WERI-Rb-1 (cell line): ENCODE data around the gene SAC3D1.

Source experiments
- DNase-seq: peaks from one replicate; pipeline ENCODE4 v3.0.0-alpha.2; 2020
- H3K27ac ChIP-seq: fragments of 250-450 bp; sonication (Bioruptor Pico); 2 replicates; pipeline ENCODE4 v1.5.1; 2020; ENCODE audit warnings: mild to moderate bottlenecking, moderate library complexity
- H3K27me3 ChIP-seq: fragments of 250-450 bp; sonication (Bioruptor Pico); 2 replicates; pipeline ENCODE4 v1.5.1; 2021; ENCODE audit warnings: mild to moderate bottlenecking, low read depth, moderate library complexity; ENCODE audit not compliant: insufficient read depth, severe bottlenecking
- H3K36me3 ChIP-seq: fragments of 250-450 bp; sonication (Bioruptor Pico); 2 replicates; pipeline ENCODE4 v1.5.1; 2020; ENCODE audit warnings: mild to moderate bottlenecking, moderate library complexity
- H3K4me3 ChIP-seq: 2 replicates; pipeline ENCODE4 v1.5.1; 2011; ENCODE audit warnings: low read depth, mild to moderate bottlenecking, control low read depth, low read length
- H3K9me3 ChIP-seq: fragments of 250-450 bp; sonication (Bioruptor Pico); 2 replicates; pipeline ENCODE4 v1.5.1; 2021; ENCODE audit warnings: mild to moderate bottlenecking, moderate library complexity; ENCODE audit not compliant: severe bottlenecking
- TF ChIP-seq, protein P1 (sequence below): IDR thresholded peaks from 2 replicates; pipeline ENCODE4 v1.5.1; 2011; ENCODE audit warnings: low read depth, mild to moderate bottlenecking, control low read depth, inconsistent platforms, low read length

The SAC3D1 gene

DNA sequence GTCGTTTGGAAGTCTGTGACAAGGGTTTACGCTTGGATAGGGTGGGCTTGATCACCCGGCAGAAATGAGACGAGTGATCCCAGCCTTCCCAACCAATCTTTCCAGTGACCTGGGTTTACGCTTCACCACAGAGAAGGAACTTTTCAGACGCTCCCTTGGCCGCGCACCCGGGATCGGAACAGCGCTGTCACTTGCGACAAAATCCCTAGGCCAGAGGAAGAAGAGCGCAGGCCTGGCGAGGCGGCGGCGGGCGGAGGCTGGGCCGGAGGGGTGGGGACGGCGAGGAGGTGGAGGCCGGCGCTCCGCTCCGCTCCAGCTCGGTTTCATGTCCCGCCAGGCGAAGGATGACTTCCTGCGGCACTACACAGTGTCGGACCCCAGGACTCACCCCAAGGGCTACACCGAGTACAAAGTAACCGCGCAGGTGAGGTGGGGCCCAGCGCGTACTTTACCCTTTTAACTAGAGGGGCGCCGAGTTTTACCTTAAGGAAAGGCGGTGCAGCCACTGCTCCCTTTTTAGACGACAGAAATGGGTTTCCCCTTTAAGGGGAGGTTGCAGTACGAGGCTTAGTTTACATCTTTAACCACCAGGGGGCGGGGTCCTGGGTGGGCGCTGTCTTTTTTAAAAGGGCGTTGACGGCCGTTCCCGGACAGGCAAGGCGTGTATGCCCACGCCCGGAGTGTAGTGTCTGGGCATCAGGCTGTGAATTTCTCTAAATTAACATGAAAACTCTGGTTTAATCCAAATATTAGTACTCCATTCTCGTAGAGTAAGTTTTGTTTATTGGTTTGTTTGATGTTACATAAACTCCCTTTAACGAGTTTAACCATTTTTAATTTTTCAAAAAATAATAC, 13.6 kb upstream of the SAC3D1 start, which contains the start of gene SNX15:
Gene SNX15 (plus strand): TSS at position 227 of the 855 bp plus-strand sequence. CDS start 99 bp downstream, at position 326.
- peak; percentile 95 for DNase-seq
- TF ChIP-seq, protein P1, sequence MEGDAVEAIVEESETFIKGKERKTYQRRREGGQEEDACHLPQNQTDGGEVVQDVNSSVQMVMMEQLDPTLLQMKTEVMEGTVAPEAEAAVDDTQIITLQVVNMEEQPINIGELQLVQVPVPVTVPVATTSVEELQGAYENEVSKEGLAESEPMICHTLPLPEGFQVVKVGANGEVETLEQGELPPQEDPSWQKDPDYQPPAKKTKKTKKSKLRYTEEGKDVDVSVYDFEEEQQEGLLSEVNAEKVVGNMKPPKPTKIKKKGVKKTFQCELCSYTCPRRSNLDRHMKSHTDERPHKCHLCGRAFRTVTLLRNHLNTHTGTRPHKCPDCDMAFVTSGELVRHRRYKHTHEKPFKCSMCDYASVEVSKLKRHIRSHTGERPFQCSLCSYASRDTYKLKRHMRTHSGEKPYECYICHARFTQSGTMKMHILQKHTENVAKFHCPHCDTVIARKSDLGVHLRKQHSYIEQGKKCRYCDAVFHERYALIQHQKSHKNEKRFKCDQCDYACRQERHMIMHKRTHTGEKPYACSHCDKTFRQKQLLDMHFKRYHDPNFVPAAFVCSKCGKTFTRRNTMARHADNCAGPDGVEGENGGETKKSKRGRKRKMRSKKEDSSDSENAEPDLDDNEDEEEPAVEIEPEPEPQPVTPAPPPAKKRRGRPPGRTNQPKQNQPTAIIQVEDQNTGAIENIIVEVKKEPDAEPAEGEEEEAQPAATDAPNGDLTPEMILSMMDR = peak; percentile 36
- H3K36me3 ChIP-seq = peaks cover 6% of the 10 kb centered on the region
- H3K4me3 ChIP-seq = peak within 1 kb of the TSS; percentile 67
- peak within 1 kb of the TSS; percentile 95 for H3K27ac ChIP-seq
- no peaks in the 10 kb centered on the region for H3K27me3 ChIP-seq
- H3K9me3 ChIP-seq = no peaks in the 10 kb centered on the region

DNA sequence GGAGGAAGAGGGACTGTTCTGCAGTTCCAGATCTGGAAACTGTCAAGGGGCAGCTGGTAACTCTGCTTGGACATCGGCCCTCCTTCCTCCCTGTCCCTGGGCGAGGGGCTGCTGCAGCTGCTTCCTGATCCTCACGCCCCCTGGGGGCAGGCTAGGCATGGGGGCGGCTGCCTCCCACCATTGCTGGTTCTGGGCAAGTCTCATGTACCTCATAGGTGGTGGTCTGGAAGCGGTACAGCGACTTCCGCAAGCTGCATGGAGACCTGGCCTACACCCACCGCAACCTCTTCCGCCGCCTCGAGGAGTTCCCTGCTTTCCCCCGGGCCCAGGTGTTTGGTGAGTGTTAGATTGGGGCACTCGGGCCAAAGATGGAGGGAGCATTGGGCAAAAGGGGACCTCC, 8.8 kb upstream of the SAC3D1 start:
- Histone ChIP-seq H3K4me3 (no peak overlapping the region), H3K9me3 (no peaks in the 10 kb centered on the region), H3K27me3 (no peaks in the 10 kb centered on the region), H3K27ac (no peak overlapping the region), H3K36me3 (peaks cover 34% of the 10 kb centered on the region)
- TF ChIP-seq, protein P1 = no peak
- DNase-seq = no peak

DNA sequence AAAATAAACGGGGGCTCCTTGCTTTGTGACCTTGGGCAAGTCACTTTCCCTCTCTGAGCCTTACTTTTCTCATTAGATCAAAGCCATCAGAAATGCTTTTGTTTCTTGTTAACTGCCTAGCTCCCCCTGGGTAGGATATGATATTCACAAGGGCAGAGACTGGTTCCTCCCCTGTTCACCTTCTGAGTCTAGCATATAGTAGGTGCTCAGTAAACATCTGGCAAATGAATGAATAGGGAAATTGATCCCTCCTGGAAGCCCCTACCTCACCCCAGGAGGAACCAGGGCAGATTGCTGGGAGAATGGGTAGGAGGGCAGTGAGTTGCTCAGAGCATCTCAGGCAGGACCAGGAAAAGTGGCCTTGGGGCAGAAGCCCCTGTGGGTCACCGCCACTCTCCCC, 6.6 kb upstream of the SAC3D1 start:
- Histone ChIP-seq H3K9me3 (no peaks in the 10 kb centered on the region), H3K4me3 (no peak overlapping the region), H3K27me3 (no peaks in the 10 kb centered on the region), H3K27ac (no peak overlapping the region), H3K36me3 (peaks cover 40% of the 10 kb centered on the region)
- TF ChIP-seq, protein P1 = no peak
- no peak for DNase-seq

DNA sequence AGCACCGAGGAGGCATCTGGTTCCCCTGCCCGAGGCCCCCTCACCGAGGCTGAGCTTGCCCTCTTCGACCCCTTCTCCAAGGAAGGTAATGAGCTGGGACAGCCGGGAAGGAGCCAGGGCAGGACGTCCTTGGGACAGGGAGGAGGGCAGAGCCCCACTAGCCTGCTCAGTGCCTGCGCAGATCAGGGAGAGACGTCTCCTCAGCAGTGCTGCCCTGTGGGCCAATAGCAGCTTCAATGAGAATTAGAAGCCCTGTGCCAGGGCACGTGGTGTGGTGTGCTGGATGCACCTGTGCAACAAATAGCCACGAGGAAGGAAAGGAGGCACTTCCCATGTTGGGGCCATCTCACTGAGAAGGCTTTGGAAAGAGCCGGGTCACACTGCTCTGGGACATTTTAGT, 5.4 kb upstream of the SAC3D1 start:
- H3K27me3 ChIP-seq = no peaks in the 10 kb centered on the region
- no peak overlapping the region for H3K27ac ChIP-seq
- H3K4me3 ChIP-seq = no peak overlapping the region
- TF ChIP-seq, protein P1 = no peak
- DNase-seq = no peak
- no peaks in the 10 kb centered on the region for H3K9me3 ChIP-seq
- H3K36me3 ChIP-seq = peaks cover 45% of the 10 kb centered on the region

DNA sequence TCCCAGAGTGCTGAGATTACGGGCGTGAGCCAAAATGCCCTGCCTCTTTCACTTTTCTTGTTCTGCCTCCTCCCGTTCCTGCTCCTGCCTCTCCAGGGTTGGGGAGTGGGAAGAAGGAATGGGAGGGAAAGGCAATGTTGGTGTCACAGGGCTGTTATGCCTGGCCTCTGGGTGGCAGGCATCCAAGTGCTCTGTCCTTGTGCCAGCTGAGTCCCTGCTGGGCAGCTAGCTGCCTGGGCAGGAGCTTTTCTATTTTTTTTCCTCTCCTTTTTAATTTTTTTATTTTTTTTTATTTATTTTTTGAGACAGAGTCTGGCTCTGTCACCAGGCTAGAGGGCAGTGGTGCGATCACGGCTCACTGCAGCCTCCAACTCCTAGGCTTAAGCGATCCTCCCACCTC, 4.1 kb upstream of the SAC3D1 start:
- no peak for DNase-seq
- no peak overlapping the region for H3K27ac ChIP-seq

More for the DNA sequence above, 4.1 kb upstream of the SAC3D1 start:
- Histone ChIP-seq H3K27me3 (no peaks in the 10 kb centered on the region), H3K36me3 (peaks cover 38% of the 10 kb centered on the region), H3K4me3 (no peak overlapping the region), H3K9me3 (no peaks in the 10 kb centered on the region)
- TF ChIP-seq, protein P1 = no peak
